GM12878 (cell line): Measurements from ENCODE around the gene MYH7B. TPM values are rescaled to one million over a fixed set of nuclear protein-coding genes. Genes with fewer than 3 reads are reported as not detected.

ENCODE experiments used
- ATAC-seq: fragments of 200-7000 bp; cut with Tn5 transposase; 3 replicates; pipeline ENCODE4 v1.9.1; 2020; ENCODE audit warnings: mild to moderate bottlenecking, moderate library complexity
- BruUV-seq: library from RNA; stranded (reverse); fragments of 400-500 nt; replicated peaks from 2 replicates; lab custom pipeline; 2021; lab: Mats Ljungman, UMichigan
- CTCF ChIA-PET: fragments of 300-600 bp; sonication (Branson Sonifier 250); formaldehyde crosslinking; extraction: SDS; loops from one replicate; lab custom pipeline; 2021; ENCODE audit warnings: inconsistent platforms; lab: Yijun Ruan, JAX
- POLR2A ChIA-PET: fragments of 350-600 bp; formaldehyde crosslinking; extraction: SDS; loops from one replicate; lab custom pipeline; 2021; ENCODE audit warnings: inconsistent platforms; lab: Charles Lee
- RAD21 ChIA-PET: fragments of 300-600 bp; sonication (Branson Sonifier 250); formaldehyde crosslinking; loops from one replicate; lab custom pipeline; 2023; ENCODE audit warnings: antibody characterized with exemption; ENCODE audit not compliant: unreplicated experiment; lab: Charles Lee
- SMC1A ChIA-PET: fragments of 300-600 bp; sonication (Branson Sonifier 250); formaldehyde crosslinking; loops from one replicate; lab custom pipeline; 2023; ENCODE audit not compliant: unreplicated experiment, uncharacterized antibody; lab: Charles Lee
- DNase-seq: peaks from one replicate; pipeline ENCODE4 v3.0.0-alpha.2; 2011; ENCODE audit warnings: low read depth, low spot score
- FAIRE-seq: peaks from 3 replicates; lab custom pipeline; 2011; peaks lifted over from hg19 to GRCh38; lab: Jason Lieb, UNC
- H2AFZ ChIP-seq: 2 replicates; pipeline ENCODE4 v1.6.0; 2011; ENCODE audit warnings: low read depth, low read length, control low read depth; ENCODE audit not compliant: control insufficient read depth
- H3K27ac ChIP-seq: 2 replicates; pipeline ENCODE4 v1.5.1; 2011; ENCODE audit warnings: control low read depth; ENCODE audit not compliant: control insufficient read depth, insufficient read depth
- H3K27me3 ChIP-seq, 2 experiments: replicated peaks in 1 of 2; 2 replicates each; pipeline versions ENCODE4 v1.6.0 to v1.6.1; 2011; ENCODE audit warnings: low read length in 1 of 2; ENCODE audit not compliant: control insufficient read depth in 2 of 2, insufficient read depth in 2 of 2
- H3K36me3 ChIP-seq, 2 experiments: 2 replicates each; pipeline ENCODE4 v1.5.1; 2011; ENCODE audit warnings: low read length in 1 of 2; ENCODE audit not compliant: control insufficient read depth in 2 of 2, insufficient read depth in 2 of 2
- H3K4me1 ChIP-seq: 2 replicates; pipeline ENCODE4 v1.6.1; 2011; ENCODE audit warnings: mild to moderate bottlenecking, low read length, moderate library complexity, mixed read lengths; ENCODE audit not compliant: control insufficient read depth, insufficient read depth
- H3K4me2 ChIP-seq: 2 replicates; pipeline ENCODE4 v1.6.0; 2011; ENCODE audit warnings: control low read depth; ENCODE audit not compliant: control insufficient read depth, insufficient read depth
- H3K4me3 ChIP-seq: fragments of 200-600 bp; sonication (generic); 2 replicates; pipeline ENCODE4 v1.5.1; 2016
- H3K79me2 ChIP-seq: 2 replicates; pipeline ENCODE4 v1.6.0; 2011; ENCODE audit warnings: low read length; ENCODE audit not compliant: control insufficient read depth, insufficient read depth
- H3K9ac ChIP-seq: 2 replicates; pipeline ENCODE4 v1.8.0; 2011; ENCODE audit warnings: low read length, control low read depth, mixed read lengths; ENCODE audit not compliant: control insufficient read depth, insufficient read depth
- H3K9me3 ChIP-seq: replicated peaks from 3 replicates; pipeline ENCODE4 v1.5.1; 2011; ENCODE audit warnings: mild to moderate bottlenecking, low read length; ENCODE audit not compliant: control insufficient read depth, insufficient read depth
- H4K20me1 ChIP-seq: 2 replicates; pipeline ENCODE4 v1.6.0; 2011; ENCODE audit not compliant: control insufficient read depth, insufficient read depth
- CHD1 ChIP-seq: IDR thresholded peaks from 2 replicates; pipeline ENCODE4 v1.6.1; 2012; ENCODE audit warnings: low read depth, low read length, improper control_type of control experiment
- FOS ChIP-seq: IDR thresholded peaks from 3 replicates; pipeline ENCODE4 v1.6.1; 2011; ENCODE audit warnings: borderline replicate concordance; ENCODE audit not compliant: insufficient read length; ENCODE audit errors: extremely low read depth
- IKZF2 ChIP-seq, 2 experiments: fragments of 450-650 bp; IDR thresholded peaks; 2 replicates each; pipeline ENCODE4 v1.6.1; 2017; ENCODE audit warnings: mild to moderate bottlenecking in 2 of 2, moderate library complexity in 2 of 2
- MLLT1 ChIP-seq: fragments of 450-650 bp; IDR thresholded peaks from 2 replicates; pipeline ENCODE4 v1.6.1; 2016; ENCODE audit warnings: mild to moderate bottlenecking
- NR2C1 ChIP-seq: fragments of 450-650 bp; IDR thresholded peaks from 2 replicates; pipeline ENCODE4 v1.6.1; 2017; ENCODE audit warnings: antibody characterized with exemption, mild to moderate bottlenecking, moderate library complexity
- NR2F1 ChIP-seq: fragments of 450-650 bp; conservative IDR thresholded peaks from 2 replicates; pipeline ENCODE4 v1.6.1; 2017; ENCODE audit warnings: mild to moderate bottlenecking
- SKIL ChIP-seq: fragments of 450-650 bp; IDR thresholded peaks from 2 replicates; pipeline ENCODE4 v1.6.1; 2017; ENCODE audit warnings: mild to moderate bottlenecking, low read depth, inconsistent platforms; ENCODE audit not compliant: poor library complexity, severe bottlenecking
- SMAD1 ChIP-seq: fragments of 450-650 bp; IDR thresholded peaks from 2 replicates; pipeline ENCODE4 v1.6.1; 2018; ENCODE audit warnings: mild to moderate bottlenecking, low read depth; ENCODE audit not compliant: partially characterized antibody
- USF2 ChIP-seq: IDR thresholded peaks from 2 replicates; pipeline ENCODE4 v1.6.1; 2011; ENCODE audit warnings: low read depth, low read length, improper control_type of control experiment, borderline replicate concordance
- ZBTB11 ChIP-seq: fragments of 450-650 bp; formaldehyde crosslinking; IDR thresholded peaks from 2 replicates; pipeline ENCODE4 v1.5.0; 2022; ENCODE audit warnings: mild to moderate bottlenecking, missing genetic modification characterization
- WGBS: methylation state at CpG from one replicate; pipeline ENCODE4 v1.1.6; 2016; ENCODE audit warnings: low lambda C conversion rate; ENCODE audit not compliant: insufficient replicate concordance, insufficient coverage; ENCODE audit errors: missing lambda C conversion rate; 5-methylcytosine and 5-hydroxymethylcytosine counted together
- in situ Hi-C: fragments of 300-500 bp; cut with MboI; formaldehyde crosslinking; loops from 9 replicates; pipeline ENCODE4 v1.14.3; 2018; ENCODE audit warnings: mixed read lengths
- intact Hi-C: fragments of 100-400 bp; cut with micrococcal nuclease; formaldehyde crosslinking; loops from one replicate; pipeline ENCODE4 v1.14.2; 2022; ENCODE audit not compliant: unreplicated experiment
- polyA plus RNA-seq, 11 experiments: library from polyadenylated mRNA; depleted of rRNA in 4 of 11; unstranded in 6 of 11; stranded (reverse) in 5 of 11; fragments of >200 nt; fragmentation: Nextera tagmentation in 4 of 11; fragmentation: Illumina TruSeq in 1 of 11; extraction: Ambion mirVana in 4 of 11; extraction: Trizol in 1 of 11; gene quantifications; 1 replicate in 1 of 11; 2 replicates in 10 of 11; pipeline versions ENCODE4 v1.2.1 to v1.2.3, GENCODE V29; 2011 to 2016; ENCODE audit warnings: inconsistent platforms in 2 of 11, missing spikeins in 2 of 11, low read depth in 1 of 11
- total RNA-seq, 4 experiments: library from RNA; depleted of rRNA in 3 of 4; stranded (reverse); fragments of >200 nt in 3 of 4; fragmentation: Illumina TruSeq in 1 of 4; extraction: Trizol in 1 of 4; gene quantifications; 2 replicates each; pipeline versions ENCODE4 v1.2.1 to v1.2.3, GENCODE V29; 2013 to 2021

MYH7B gene
- total and polyA plus RNA-seq, 10 of the 15 experiments (the other 5 are each of a cell fraction or from before 2014, with no cell fraction given): 0.01 to 0.40 (median 0.20) TPM; not detected in 3

GRCh38 chr20:34941226-34941625 is 14.4 kb upstream of the MYH7B start (continued):
- no peak for TF ChIP-seq FOS
- TF ChIP-seq NR2C1: no peak

GRCh38 chr20:34942301-34942700 is 13.4 kb upstream of the MYH7B start:
- no peak overlapping the region for H3K9ac ChIP-seq
- in situ Hi-C loops (no loop called here), intact Hi-C loops (no loop called here)
- FAIRE-seq (no peak), ATAC-seq (no peak), DNase-seq (no peak)
- POLR2A ChIA-PET: interaction anchor here (0.5 kb wide), 1 partner anchor 35 kb away, joined by 3 read pairs; no protein-coding TSS in a partner anchor
- no peaks in the 10 kb centered on the region for H3K4me1 ChIP-seq
- no TSS peak for BruUV-seq
- TF ChIP-seq NR2C1: no peak
- no peak for TF ChIP-seq MLLT1
- TF ChIP-seq CHD1: no peak
- no peak for TF ChIP-seq SMAD1
- TF ChIP-seq NR2F1: no peak
- TF ChIP-seq ZBTB11: no peak
- no peak for TF ChIP-seq SKIL
- no peak for TF ChIP-seq USF2
- no peak for TF ChIP-seq IKZF2 (IDR thresholded peaks at IDR 0.05)
- no peak overlapping the region for H3K4me3 ChIP-seq
- H2AFZ ChIP-seq: no peak overlapping the region
- WGBS: 77% methylated on average over 9 of the region's 9 CpGs
- no peak overlapping the region for H3K4me2 ChIP-seq
- H3K36me3 ChIP-seq: peaks cover 3 to 22% of the 10 kb centered on the region in 2 experiments
- H3K79me2 ChIP-seq: no peaks in the 10 kb centered on the region
- H3K27me3 ChIP-seq: no peaks in the 10 kb centered on the region
- CTCF ChIA-PET: no interaction called here
- no peaks in the 10 kb centered on the region for H4K20me1 ChIP-seq
- RAD21 ChIA-PET: no interaction called here
- SMC1A ChIA-PET: interaction anchor here (1.5 to 1.8 kb wide), 2 partner anchors 36 to 67 kb away, joined by 5 read pairs; no protein-coding TSS in a partner anchor
- no peaks in the 10 kb centered on the region for H3K9me3 ChIP-seq
- no peak overlapping the region for H3K27ac ChIP-seq
